GM12864 (cell line): ENCODE results near the gene GDNF.

Source experiments
- DNase-seq: peaks from one replicate; pipeline ENCODE4 v3.0.0-alpha.2; 2011; ENCODE audit warnings: low read depth
- H3K4me3 ChIP-seq: 2 replicates; pipeline ENCODE4 v1.5.1; 2011; ENCODE audit warnings: mild to moderate bottlenecking, low read depth, low read length, control low read depth
- CTCF ChIP-seq: IDR thresholded peaks from 2 replicates; pipeline ENCODE4 v1.5.1; 2011; ENCODE audit warnings: low read depth, mild to moderate bottlenecking, moderate library complexity, low read length, control low read depth, inconsistent platforms; ENCODE audit errors: missing control alignments

The GDNF gene

GRCh38 chr5:37808945-37809344, 30.9 kb downstream of the GDNF start:
- no peak for TF ChIP-seq CTCF
- H3K4me3 ChIP-seq: no peak overlapping the region
- DNase-seq: no peak

GRCh38 chr5:37807621-37808301, 32.1 kb downstream of the GDNF start:
- no peak for TF ChIP-seq CTCF
- H3K4me3 ChIP-seq: no peak overlapping the region
- DNase-seq: no peak

DNA sequence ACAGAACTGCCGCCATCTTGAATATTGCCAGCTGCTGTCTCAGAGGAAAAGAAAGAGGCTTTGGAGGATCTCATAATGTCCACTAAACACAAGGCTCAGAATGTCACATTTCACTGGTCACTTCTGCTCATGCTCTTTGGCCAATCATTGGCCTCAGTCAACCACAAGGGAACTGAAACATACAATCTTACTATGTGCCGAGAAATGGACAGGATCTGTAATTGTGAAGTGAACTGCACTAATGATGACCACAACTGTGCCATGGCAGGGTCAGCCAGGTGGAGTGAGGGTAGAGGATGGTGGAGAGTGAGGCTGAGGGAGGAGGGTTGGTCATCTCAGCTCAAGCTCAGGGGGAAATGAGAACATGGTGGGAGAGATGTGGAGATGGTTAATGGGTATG, 32.8 kb downstream of the GDNF start:
- no peak for TF ChIP-seq CTCF
- no peak for DNase-seq
- H3K4me3 ChIP-seq: no peak overlapping the region

- TF ChIP-seq CTCF: no peak
- H3K4me3 ChIP-seq: no peak overlapping the region
- no peak for DNase-seq
Observed at GRCh38 chr5:37806476-37806875, 33.4 kb downstream of the GDNF start.

- H3K4me3 ChIP-seq: no peak overlapping the region
- DNase-seq: no peak
- no peak for TF ChIP-seq CTCF
Observed at GRCh38 chr5:37806016-37806415, 33.8 kb downstream of the GDNF start.

DNA sequence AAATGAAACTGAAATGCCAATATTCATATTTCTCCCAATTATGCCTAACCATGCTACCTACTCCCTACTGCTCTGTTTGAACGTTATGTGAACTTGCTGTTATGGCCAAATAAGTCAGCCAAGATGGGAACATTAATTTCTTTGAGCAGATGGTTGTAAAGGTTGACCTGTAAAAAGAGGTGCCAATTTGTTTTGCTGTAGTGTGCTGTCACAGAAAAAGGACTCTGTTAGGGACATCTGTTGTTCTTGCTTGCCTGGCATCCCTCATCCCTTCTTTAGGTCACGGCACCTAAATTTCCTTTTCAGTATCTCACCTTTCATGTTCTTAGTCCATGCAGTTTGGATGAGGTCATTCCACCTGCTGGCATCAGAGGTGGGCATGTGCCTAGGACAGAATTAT, 35.4 kb downstream of the GDNF start:
- no peak overlapping the region for H3K4me3 ChIP-seq
- no peak for TF ChIP-seq CTCF
- no peak for DNase-seq

DNA sequence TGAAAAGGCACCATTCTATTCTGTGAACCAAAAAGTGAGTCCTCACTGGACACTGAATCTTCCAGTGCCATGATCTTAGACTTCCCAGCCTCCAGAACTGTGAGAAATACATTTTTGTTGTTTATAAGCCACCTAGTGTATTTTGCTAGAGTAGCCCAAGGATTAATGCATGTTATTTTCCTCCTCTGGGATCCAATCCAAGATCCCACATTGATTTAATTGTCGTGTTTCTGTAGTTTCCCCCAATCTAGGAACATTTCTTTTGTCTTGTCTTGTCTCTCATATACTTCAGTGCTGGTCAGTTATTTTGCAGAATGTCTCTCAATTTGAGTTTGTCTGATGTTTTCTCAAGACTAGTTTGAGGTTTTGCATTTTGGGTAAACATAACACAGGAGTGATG, 36.4 kb downstream of the GDNF start:
- DNase-seq: no peak
- TF ChIP-seq CTCF: no peak
- H3K4me3 ChIP-seq: no peak overlapping the region
